HG03135 (cell line): Measurements from ENCODE around the gene MOB2.

Experiments used
- ATAC-seq: cut with Tn5 transposase; IDR thresholded peaks from one replicate; pipeline ENCODE4 v1.9.1; 2021; ENCODE audit warnings: mild to moderate bottlenecking, moderate library complexity; ENCODE audit not compliant: unreplicated experiment

Gene MOB2

GRCh38 chr11:1475841-1476240 lies 10.7 kb downstream of the MOB2 start:
- no peak for ATAC-seq

DNA sequence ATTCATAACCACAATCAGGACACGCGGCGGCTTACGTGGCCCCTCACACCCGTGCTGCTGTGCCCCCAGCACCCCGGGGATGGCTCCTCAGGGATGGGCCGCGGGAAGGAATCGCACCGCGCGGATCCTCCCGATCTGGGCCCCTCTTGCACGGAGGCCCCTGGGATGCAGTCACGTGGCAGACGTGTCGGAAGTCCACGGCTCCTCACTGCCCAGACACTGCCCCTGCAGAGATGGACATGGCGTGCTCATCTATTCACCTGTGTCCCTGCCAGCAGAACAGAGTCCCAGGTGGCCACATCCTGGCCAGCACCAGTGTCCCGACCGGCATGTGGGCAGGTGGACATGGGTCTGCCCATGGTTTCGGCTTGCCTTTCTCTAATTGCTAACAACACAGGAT lies 12.8 kb downstream of the MOB2 start:
- ATAC-seq, result no peak

- ATAC-seq, result no peak
Measured at GRCh38 chr11:1473011-1473628, 13.5 kb downstream of the MOB2 start.

DNA sequence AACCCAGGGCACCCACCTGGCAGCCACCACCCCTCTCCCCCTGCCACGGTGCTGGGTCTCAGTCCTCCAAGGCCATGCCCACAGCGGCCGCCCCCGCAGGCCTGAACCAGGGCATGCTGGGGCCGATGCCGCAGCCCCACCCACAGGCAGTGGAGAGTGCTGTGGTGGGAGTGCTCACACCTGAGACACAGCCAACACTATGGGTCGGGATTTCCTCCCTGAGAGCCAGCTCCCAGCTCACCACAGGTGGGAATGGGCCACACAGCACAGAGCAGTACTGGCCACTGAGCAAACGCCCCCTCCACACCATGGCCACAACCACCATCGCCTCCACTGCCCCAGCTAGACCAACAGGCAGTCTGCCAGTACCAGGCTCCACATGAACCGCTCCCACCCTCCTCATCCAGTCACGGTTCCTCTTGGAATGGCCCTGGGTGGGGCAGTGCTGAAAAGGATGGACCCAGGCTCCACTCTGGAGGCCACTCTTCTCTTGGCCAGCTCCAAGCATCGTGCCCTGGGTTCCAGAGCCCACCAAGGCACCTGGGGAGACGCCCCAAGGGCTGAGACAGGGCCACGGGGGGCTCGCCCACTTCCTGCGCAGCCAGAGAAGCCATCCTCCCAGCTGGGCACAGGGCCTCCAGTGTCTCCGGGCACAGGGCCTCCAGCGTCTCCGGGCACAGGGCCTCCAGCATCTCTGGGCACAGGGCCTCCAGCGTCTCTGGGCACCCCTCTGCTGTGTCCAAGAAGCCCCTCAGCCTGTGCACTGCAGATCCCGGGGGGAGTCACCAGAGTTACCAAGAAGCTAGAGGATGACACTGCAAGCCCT lies 14.2 kb downstream of the MOB2 start:
- ATAC-seq, result no peak

GRCh38 chr11:1471736-1472135 lies 14.8 kb downstream of the MOB2 start:
- ATAC-seq, result no peak

DNA sequence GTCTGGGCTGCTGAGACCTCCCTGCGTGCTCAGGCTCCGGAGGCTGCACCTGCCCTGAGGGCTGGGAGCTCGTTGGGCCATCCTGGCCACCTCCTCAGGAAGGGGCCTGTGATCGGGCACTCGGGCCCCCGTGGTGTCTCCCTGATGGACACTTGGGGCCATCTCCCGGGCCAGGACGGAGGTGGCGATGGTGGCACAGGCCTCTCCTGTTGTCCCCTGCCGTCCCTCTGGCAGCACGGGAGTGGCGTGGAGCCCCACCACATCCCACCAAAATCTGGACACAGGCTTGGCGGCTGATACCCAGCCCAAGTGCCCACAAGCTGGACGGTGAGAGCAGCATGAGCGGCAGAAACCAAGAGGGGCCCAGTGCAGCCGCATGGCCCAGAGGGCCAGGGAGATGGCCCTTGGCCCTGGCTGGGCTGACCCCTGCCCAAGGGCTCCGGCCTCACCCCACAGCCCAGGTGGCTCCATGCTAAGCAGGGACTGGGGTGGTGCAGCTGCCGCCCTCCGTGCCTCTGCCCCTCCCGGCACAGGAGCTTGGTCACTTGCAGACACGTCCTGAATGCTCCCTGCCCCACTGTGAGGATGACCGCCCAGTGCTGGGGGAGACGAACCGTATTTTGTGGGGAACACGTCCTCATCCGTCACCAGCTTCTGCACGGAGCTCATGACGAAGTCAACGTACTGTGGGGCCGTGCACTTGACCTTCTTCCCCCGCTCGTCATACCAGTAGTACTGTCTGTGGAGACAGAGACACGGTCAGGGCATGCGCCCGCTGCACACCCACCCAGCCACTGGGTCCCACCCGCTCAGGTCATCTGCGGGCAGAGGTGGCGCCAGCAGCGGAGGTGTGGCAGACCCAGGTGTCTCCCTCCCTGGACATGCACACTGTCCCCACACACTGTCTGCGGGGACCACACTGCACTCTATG lies 15.6 kb downstream of the MOB2 start:
- ATAC-seq, result no peak

DNA sequence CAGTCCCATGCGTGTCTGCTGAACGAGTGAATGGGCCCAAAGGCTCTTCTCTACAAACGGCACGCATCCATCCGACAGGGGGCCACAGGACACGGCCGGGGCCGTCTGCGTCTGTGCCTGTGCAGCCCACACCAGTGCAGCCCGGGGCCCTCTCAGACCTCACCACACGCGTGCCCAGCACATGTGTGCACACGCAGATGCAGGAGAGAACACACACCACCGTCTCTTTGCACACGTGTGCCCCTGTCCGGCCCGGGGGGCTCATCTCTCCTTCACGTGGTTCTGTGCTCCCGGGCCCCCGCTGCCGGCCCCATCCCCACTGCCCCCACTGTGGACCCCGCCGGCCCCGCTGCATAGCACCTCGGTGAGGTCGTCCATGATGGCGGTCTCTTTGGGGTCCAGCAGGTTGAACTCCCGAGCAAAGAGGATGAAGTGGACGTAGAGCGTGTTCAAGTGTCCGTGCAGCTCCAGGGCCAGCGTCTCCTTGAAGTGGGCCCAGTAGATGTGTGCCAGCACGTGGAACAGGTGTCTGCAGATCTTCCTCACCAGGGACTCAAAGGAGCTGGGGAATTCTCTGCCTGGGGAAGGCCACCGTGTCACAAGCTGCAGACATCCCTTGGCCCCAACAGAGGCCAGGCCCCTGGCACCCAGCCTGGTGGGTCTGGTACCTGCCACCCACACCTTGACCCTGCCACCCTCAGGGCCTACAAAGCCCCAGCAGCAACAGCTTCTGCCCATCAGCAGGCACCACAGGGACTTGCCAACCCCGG lies 16.5 kb downstream of the MOB2 start:
- ATAC-seq, result no peak

GRCh38 chr11:1469287-1469910 lies 17.2 kb downstream of the MOB2 start:
- no peak for ATAC-seq

DNA sequence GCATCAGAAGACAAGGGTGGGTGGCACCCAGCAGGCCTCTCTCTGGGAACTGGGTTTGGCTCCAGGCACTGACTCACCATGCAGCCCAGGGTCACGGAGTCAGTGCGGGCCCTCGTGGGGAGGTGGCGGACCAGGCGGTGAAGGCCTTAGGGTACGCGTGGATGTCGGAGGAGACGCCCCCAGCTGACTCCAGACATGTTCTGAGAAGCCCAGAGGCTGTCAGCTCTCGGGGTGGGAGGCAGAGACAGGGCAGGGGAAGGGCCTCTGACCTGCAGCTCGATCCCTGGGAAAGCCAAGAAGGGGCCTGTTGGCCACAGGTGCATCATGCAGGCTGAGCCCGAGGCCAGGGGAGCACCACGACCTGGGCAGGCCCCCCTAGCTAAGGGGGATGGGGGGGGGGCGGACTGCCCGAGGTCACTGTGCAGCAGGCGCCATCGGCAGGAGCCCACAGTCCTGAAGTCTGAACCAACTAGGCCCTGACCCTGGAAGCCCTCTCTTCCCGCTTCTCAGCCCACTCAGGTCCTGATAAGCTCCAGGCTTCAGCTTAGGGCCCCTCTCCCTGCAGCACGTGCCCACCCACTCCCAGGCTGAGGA lies 18.0 kb downstream of the MOB2 start:
- ATAC-seq, result no peak

- no peak for ATAC-seq
Measured at GRCh38 chr11:1468002-1468401, 18.6 kb downstream of the MOB2 start.

DNA sequence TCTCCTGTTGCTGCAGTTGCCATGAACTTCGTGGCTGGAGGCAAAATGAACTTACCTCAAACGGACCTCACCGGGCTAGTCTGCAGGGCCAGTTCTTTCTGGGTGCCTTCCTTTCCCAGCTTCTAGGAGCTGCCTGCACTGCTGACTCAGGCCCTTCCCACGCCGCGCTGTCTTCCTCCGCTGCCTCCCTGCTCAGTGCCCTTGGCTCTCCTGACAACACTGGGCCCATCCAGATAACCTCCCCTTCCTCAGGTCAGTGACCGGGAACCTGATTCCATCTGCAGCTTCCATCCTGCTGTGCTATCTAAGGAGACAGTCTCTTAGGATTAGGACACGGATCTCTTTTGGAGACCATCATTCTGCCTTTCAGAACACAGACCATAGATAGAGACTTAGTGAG lies 19.3 kb downstream of the MOB2 start:
- no peak for ATAC-seq

DNA sequence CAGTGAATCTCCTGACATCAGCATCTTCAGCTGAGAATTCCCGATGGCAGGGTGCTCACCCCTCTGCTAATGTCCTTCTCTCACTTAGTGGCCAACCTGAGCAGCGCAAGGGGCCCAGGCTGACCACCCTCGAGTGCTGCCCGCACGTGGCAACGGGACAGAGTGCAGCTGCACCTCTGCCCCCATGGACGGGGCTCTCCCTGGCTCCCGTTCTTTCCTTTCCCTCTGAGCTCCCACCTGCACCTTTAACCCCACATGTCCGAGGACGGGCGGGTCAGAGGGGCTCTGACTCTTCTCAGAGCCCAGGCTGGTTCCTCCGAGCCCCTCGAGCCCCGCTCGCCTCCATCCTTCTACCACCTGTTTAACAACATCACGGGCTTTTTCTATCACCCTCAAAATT lies 19.8 kb downstream of the MOB2 start:
- no peak for ATAC-seq

DNA sequence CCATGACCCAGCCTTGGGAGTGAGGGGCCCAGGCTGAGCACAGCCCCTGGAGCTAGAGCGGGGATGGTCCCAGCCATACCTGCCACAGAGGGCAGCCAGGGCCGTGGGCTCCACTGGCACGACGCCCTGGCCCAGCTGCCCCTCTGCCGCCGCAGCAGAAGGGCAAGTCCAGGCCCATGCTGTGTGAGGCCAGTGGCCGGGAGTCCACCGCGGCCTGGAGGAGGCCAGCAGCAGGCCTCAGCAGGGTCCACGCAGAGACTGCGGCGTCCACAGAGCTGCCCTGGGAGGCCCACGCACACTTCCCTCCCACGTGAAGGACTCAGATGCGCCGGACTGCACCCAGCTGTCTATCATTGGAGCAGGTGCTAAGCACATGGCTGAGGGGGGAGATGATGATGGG lies 23.5 kb downstream of the MOB2 start:
- ATAC-seq, result no peak

- ATAC-seq, result no peak
Measured at GRCh38 chr11:1462698-1462975, 23.9 kb downstream of the MOB2 start.

- ATAC-seq, result no peak
Measured at GRCh38 chr11:1461826-1462697, 24.5 kb downstream of the MOB2 start.

DNA sequence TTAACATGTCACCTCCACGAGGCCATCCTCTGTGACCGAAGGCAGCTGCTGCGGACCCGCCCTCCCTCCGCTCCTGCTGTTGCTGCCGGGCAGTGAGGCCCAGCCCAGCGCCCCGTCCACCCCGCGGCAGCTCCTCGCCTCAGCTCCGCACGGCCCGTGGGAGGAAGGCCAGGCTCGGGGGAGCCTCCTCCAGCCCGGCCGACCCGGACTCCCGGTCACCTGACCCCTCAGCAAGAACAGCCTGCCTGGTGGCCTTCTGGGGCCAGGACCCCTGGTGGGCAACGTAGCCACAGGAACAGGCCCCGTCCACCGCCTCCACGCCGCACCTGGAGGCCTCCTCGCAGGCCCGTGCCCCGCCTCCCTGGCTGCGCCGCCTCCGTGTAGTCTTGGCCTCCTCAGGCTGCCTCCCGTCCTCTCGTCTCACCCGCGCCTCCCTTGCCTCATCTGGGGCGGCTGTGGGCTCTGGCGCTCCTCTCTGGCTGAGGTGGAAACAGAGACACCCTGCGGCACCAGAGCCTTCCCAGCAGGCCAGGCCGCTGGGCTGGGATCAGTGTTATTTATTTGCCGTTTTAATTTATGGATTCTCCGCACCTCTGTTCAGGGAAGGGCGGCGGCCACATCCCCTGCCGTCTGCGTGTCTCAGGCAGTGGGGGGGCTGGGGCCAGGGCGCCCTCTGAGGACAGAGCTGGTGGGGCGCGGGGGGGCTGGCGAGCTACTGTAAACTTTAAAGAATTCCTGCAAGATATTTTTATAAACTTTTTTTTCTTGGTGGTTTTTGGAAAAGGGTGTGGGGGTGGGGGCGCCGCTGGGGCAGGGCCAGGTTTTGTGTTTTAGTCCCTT lies 25.4 kb downstream of the MOB2 start:
- ATAC-seq, result no peak

DNA sequence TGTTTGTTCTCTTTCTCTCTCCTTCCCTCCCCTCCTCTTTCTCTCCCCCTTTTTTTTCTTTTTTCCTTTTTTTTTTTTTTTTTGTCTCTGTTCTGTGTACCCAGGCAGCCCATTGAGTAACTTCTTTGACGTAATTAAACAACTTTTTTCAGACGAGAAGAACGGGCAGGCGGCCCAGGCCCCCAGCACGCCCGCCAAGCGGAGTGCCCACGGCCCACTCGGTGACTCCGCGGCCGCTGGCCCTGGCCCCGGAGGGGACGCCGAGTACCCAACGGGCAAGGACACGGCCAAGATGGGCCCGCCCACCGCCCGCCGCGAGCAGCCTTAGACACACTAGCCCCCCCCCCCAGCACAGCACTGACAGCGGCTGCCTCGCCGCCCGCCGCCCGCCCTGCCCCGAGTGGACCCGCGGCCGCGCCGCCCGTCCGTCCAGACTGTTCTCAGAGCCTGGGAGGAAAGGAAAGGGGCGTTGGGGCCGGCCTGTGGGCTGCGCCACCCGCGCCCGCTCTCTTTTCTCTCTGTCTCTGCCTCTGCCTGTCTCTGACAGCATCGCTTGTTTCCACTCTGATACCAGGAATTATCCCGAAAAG lies 26.1 kb downstream of the MOB2 start:
- no peak for ATAC-seq
